Activated T-helper 1 cell treated with anti-CD3 and anti-CD28 coated beads, Interleukin-12 subunit alpha, Interleukin-12 subunit beta, Interleukin-2, Interleukin-4 antibody, amounts not matched to agents 30 ng/mL and 10 ng/mL and 1 ng/mL, durations not matched to agents 14 hours and 24 hours and 36 hours (primary cell): ENCODE data around the gene TSPAN4. TPM values are rescaled to one million over a fixed set of nuclear protein-coding genes. Genes with fewer than 3 reads are reported as not detected.

ENCODE experiments used
- DNase-seq: peaks from one replicate; pipeline ENCODE4 v3.0.0; 2021; ENCODE audit warnings: low spot score
- H3K27ac Mint-ChIP-seq: one replicate; pipeline ENCODE4 v1.8.0; 2021; ENCODE audit warnings: mild to moderate bottlenecking, mixed read lengths
- H3K27me3 Mint-ChIP-seq: one replicate; pipeline ENCODE4 v1.8.0; 2022; ENCODE audit warnings: mild to moderate bottlenecking, moderate library complexity, mixed read lengths; ENCODE audit not compliant: insufficient read depth
- H3K36me3 Mint-ChIP-seq: one replicate; pipeline ENCODE4 v1.8.0; 2021; ENCODE audit warnings: low read depth, mixed read lengths
- H3K4me1 Mint-ChIP-seq: one replicate; pipeline ENCODE4 v1.8.0; 2021; ENCODE audit warnings: low read depth, mixed read lengths
- H3K4me3 Mint-ChIP-seq: one replicate; pipeline ENCODE4 v1.8.0; 2021; ENCODE audit warnings: mild to moderate bottlenecking, moderate library complexity, mixed read lengths
- H3K9me3 Mint-ChIP-seq: one replicate; pipeline ENCODE4 v1.8.0; 2021; ENCODE audit warnings: mixed read lengths
- intact Hi-C: fragments of 100-400 bp; cut with micrococcal nuclease; formaldehyde crosslinking; loops from one replicate; pipeline ENCODE4 v1.15.1; 2024
- total RNA-seq: library from RNA; stranded (reverse); gene quantifications from 2 replicates; pipeline ENCODE4 v1.2.3, GENCODE V29; 2022

TSPAN4 gene
- total RNA-seq, 1 donor from 2014 or later: 12.8 TPM

DNA sequence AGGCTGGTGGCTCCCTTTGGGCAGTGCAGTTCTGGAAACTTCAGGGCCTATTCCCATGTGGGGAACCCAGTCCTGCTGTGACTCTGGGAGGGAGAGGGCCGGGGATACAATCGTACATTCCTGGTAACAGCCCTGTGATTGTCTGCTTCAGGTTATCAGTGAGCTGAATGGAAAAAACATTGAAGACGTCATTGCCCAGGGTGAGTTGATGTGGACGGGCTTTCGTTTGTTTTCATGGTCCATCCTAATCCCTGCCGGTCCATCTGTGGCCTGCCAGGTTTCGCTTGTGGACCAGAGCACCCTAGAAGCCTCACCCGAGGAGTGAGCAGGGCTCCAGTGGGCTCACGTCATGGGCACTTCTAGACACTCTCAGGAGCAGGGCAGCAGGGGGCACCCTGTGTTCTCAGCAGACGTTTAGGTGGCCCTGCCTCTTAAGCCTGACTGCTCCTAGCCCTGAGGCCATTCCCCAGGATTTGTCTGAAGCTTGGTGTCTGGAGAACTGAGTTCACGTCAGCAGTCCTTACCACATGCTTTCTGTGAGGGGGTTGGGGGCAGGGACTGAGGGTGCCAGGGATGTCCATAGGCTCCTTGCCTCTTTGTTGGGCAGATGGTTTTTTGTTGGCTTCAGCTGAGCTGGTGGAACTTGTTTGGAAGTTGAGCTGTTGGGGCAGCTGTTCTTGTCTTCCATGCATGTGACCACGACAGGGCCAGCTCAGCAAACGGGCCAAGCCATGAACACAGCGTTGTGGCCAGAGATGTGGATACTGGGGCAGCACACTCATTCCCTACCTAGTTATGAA is 31.0 kb upstream of the TSPAN4 start:
- intact Hi-C loops: no loop called here
- H3K4me1 Mint-ChIP-seq: peaks cover 28% of the 10 kb centered on the region
- H3K36me3 Mint-ChIP-seq: peaks cover 29% of the 10 kb centered on the region
- peak overlapping the region; percentile 89 for H3K27ac Mint-ChIP-seq
- DNase-seq: no peak
- H3K4me3 Mint-ChIP-seq: peak overlapping the region; percentile 92
- H3K27me3 Mint-ChIP-seq: no peaks in the 10 kb centered on the region
- H3K9me3 Mint-ChIP-seq: no peaks in the 10 kb centered on the region

DNA sequence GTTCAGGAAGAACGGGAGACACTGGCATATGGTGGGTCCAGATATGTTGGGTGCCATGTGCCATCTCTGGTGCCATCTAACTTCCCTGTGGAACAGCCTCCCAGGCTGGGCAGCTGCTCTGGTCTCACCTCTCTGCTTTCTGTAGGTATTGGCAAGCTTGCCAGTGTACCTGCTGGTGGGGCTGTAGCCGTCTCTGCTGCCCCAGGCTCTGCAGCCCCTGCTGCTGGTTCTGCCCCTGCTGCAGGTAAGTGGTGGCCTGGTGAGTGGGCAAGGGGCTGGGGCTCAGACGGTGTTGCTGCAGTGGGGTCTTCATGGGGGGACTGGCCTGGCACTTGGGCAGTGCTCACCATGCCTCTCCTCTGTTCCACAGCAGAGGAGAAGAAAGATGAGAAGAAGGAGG is 30.3 kb upstream of the TSPAN4 start:
- H3K4me1 Mint-ChIP-seq: peaks cover 28% of the 10 kb centered on the region
- H3K9me3 Mint-ChIP-seq: no peaks in the 10 kb centered on the region
- H3K36me3 Mint-ChIP-seq: peaks cover 29% of the 10 kb centered on the region
- no peaks in the 10 kb centered on the region for H3K27me3 Mint-ChIP-seq
- H3K4me3 Mint-ChIP-seq: peak overlapping the region; percentile 92
- peak overlapping the region; percentile 34 for H3K27ac Mint-ChIP-seq
- no peak for DNase-seq
- intact Hi-C loops: no loop called here

DNA sequence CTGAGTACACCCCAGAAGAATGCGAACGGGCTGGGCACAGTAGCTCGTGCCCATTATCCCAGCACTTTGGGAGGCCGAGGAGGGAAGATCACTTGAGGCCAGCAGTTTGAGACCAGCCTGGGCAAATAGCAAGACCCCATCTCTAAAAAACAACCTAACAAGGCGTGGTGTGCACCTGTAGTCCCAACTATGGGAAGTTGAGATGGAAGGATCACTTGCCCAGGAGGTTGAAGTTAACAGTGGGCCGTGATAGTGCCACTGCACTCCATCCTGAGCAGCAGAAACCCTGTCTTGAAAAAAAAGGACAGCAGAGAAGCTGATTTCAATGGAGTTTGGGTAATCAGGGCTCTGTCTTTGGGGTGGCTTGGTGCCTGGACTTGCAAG is 29.6 kb upstream of the TSPAN4 start:
- no peak for DNase-seq
- intact Hi-C loops: no loop called here
- Mint-ChIP-seq H3K36me3 (peaks cover 29% of the 10 kb centered on the region), H3K4me3 (no peak overlapping the region), H3K27me3 (no peaks in the 10 kb centered on the region), H3K4me1 (peaks cover 23% of the 10 kb centered on the region), H3K9me3 (no peaks in the 10 kb centered on the region), H3K27ac (no peak overlapping the region)

DNA sequence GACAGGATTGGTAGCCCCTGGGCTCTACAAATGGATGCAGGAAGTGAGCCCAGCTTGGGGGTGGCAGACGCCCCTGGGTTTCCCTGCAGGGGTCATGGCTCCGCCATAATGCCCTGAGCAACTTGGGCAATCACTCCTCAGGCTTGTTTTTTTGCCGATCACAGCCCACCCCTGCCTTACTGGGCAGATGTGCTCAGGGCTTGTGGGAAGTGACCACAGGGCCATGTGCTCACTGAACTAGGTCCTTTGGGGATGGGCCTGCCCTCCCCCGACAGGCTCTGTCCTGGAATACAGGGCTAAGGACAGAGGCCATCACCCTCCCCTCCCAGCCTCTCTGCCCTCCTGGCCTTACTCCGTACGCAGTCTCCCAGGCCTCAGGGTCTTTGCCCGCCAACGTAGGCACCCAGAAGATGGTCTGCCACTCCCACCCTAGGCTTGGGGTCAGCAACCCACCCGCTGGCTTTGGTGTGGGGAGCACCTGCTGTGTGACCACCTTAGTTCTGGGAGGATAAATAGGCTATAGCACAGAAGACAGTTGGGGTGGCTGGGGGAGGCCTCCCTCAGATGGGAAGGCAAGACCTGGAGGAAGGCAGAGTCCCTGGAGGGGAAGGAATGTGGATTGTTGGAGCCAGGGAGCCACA is 29.1 kb upstream of the TSPAN4 start:
- peaks cover 22% of the 10 kb centered on the region for H3K4me1 Mint-ChIP-seq
- peaks cover 29% of the 10 kb centered on the region for H3K36me3 Mint-ChIP-seq
- no peak overlapping the region for H3K27ac Mint-ChIP-seq
- DNase-seq: no peak
- H3K4me3 Mint-ChIP-seq: no peak overlapping the region
- H3K9me3 Mint-ChIP-seq: no peaks in the 10 kb centered on the region
- intact Hi-C loops: no loop called here
- no peaks in the 10 kb centered on the region for H3K27me3 Mint-ChIP-seq

DNA sequence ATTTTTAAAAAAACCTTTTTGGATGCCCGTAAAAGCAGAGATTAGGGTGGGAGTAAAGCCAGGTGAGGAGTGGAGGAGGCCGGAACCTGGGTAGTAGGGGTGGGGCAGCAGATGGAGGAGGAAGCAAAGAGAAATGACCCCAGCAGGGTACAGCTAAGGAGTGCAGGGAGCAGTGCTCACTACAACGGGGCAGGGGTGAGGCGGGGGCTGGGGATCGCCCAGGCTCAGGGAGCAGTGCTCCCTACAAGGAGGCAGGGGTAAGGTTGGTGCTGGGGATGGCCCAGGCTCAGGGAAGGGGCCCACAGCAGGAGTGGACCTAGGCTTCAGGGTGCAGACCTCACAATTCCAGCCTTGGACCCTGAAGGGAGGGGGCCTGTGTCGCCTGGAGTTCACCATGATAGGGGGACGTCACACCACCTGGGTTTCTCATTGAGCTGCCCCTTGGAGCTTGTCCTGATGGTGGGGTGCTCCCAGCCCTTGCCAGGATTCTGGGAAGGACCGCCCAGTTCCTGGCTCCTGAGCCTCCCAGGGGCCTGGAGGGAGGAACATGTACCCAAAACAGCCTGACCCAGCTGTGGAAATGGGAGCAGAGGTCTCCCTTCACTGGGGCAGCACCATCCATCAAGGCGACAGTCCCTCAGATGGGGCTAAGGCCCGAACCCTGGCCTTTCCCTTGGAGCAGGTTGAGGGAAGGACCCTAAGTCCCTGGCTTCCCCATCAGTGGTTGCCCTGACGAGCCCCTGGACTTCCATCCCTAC is 26.8 kb upstream of the TSPAN4 start:
- Mint-ChIP-seq H3K4me1 (peaks cover 17% of the 10 kb centered on the region), H3K9me3 (no peaks in the 10 kb centered on the region)
- intact Hi-C loops: no loop called here

DNA sequence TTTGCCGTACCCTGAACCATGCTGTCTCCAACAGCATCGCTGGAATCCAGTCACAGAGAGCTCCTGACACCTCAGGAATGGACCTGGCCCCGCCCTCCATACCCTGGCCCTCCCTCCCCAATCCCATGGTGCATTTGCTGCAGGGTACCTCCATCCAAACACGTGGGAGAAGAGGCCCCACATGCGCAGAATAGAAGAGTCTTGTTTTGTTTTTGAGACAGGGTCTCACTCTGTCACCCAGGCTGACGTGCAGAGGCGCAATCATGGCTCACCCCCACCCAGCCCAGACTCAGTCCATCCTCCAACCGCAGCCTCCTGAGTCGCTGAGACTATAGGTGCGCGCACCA is 26.2 kb upstream of the TSPAN4 start:
- Mint-ChIP-seq H3K27me3 (no peaks in the 10 kb centered on the region), H3K9me3 (no peaks in the 10 kb centered on the region), H3K27ac (no peak overlapping the region), H3K4me1 (peaks cover 12% of the 10 kb centered on the region), H3K4me3 (no peak overlapping the region), H3K36me3 (peaks cover 17% of the 10 kb centered on the region)
- DNase-seq: no peak
- intact Hi-C loops: no loop called here

More for the DNA sequence above, 26.8 kb upstream of the TSPAN4 start:
- H3K27me3 Mint-ChIP-seq: no peaks in the 10 kb centered on the region
- H3K27ac Mint-ChIP-seq: no peak overlapping the region
- peaks cover 23% of the 10 kb centered on the region for H3K36me3 Mint-ChIP-seq
- no peak for DNase-seq
- H3K4me3 Mint-ChIP-seq: no peak overlapping the region

DNA sequence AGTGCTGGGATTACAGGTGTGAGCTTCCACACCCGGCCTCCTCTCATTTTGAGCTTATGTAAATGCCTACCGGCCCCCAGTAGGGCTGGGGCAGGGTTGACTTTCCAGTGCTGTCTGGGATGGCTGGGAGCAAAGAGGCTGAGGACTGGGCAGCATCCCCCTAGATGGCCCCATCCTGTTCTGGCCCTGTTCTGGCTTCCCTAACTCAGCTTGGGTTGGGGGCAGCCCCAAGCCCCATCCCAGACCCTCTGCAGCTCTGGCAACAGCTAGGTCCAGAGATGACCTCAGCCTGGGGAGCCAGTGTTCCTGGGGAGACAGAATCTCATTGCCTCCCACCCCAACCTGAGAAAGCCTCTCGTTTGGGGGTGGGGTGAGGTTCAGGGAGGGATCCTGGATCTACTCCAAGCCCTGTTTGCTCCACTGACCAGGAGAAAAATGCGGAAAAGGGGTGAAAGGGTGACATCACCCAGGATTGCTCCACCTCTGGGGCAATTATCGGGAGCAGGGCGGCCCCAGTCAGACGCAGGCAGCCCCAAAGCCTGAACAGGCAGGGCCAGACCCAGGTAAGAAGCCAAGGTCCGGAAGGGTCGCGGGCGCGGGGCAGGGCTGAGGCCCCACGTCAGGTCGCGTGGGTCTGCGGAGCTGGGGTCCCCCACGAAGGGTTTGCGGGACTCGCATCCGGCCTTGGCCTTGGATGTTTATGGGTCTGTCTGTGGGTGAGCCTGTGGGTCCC is 24.1 kb upstream of the TSPAN4 start, which contains the start of gene PNPLA2:
Gene PNPLA2 (plus strand): TSS at position 519 of the 733 bp plus-strand sequence. CDS start 805 bp downstream, outside the sequence.
- H3K4me3 Mint-ChIP-seq: peak within 1 kb of the TSS; percentile 87
- no peak for DNase-seq
- H3K9me3 Mint-ChIP-seq: no peaks in the 10 kb centered on the region
- no peaks in the 10 kb centered on the region for H3K27me3 Mint-ChIP-seq
- H3K27ac Mint-ChIP-seq: peak within 1 kb of the TSS; percentile 77
- H3K4me1 Mint-ChIP-seq: no peaks in the 10 kb centered on the region
- no peaks in the 10 kb centered on the region for H3K36me3 Mint-ChIP-seq
- intact Hi-C loops: loop anchor here (1.0 kb wide), 3 partner anchors 9 to 22 kb away; partner anchors contain the start of genes CRACR2B and RPLP2

DNA sequence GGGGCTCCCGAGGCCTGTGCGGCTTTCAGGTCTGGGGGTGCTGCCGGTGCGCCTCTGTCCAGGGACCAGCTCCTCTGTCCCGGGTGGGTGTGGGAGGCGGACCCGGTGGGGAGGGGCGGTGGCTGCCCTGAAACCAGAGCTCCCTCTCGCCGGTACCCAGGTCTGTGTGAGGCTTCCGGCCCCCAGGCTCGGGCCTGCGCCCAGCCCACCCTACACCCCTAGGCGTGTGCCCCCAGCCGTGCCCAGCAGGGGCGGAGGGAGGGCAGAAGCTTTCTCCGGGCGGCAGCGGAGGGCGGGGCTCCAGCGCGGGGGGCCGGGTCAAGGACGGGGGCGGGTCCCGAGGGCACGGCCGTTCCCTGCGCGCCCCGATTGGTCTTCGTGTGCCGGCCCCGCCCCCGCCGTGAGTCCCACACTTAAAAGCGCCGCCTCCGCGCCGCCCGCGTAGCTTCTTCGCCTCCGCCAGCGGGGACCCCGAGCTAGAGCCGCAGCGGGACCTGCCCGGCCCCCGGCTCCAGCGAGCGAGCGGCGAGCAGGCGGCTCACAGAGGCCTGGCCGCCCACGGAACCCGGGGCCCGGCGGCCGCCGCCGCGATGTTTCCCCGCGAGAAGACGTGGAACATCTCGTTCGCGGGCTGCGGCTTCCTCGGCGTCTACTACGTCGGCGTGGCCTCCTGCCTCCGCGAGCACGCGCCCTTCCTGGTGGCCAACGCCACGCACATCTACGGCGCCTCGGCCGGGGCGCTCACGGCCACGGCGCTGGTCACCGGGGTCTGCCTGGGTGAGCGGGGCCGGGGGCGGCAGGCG is 23.3 kb upstream of the TSPAN4 start:
- Mint-ChIP-seq H3K27me3 (no peaks in the 10 kb centered on the region), H3K36me3 (no peaks in the 10 kb centered on the region), H3K27ac (no peak overlapping the region), H3K4me3 (peak overlapping the region; percentile 87), H3K9me3 (no peaks in the 10 kb centered on the region), H3K4me1 (no peaks in the 10 kb centered on the region)
- intact Hi-C loops: loop anchor here (1.0 kb wide), 3 partner anchors 8 to 23 kb away; partner anchors contain the start of genes CRACR2B and RPLP2
- DNase-seq: peak; percentile 86

DNA sequence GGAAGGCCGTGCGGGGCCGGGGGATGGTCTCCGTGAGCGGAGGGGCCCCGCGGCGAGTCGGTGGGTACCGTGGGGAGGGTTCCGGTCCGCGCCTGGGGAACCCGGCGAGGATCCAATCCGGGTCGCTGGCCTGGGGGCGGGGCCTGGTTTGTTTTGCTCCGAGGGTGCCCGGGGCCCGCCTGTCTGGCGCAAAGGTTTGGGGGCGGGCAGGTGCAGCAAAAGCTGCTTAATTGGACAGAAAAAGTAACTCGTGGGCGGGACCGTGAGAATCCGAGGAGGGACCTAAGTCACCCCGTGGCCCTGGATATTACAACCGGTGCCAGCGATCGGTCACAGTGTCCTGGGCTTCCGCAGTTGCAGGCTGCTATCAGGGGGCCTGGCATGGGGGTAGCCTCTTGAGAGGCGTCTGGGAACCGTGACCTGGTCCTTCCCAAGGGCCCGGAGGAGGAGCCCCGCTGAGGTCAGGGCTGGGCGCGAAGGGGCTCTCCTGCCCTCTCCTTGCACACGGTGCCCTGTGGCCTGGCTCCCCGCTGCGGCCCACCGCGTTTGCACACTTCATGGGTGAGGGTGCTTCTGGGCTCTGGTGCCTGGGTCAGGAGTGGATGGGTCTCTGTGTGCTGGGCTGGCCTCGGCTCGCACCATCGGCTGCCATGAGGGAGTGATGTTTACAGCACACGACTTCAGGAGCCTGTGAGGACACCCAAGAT is 22.6 kb upstream of the TSPAN4 start:
- peaks cover 2% of the 10 kb centered on the region for H3K36me3 Mint-ChIP-seq
- no peaks in the 10 kb centered on the region for H3K27me3 Mint-ChIP-seq
- H3K9me3 Mint-ChIP-seq: no peaks in the 10 kb centered on the region
- H3K27ac Mint-ChIP-seq: peak overlapping the region; percentile 81
- intact Hi-C loops: loop anchor here (1.0 kb wide), 5 partner anchors 7 to 24 kb away; partner anchors contain the start of genes CD151, CRACR2B, POLR2L and RPLP2
- peak; percentile 92 for DNase-seq
- no peaks in the 10 kb centered on the region for H3K4me1 Mint-ChIP-seq
- H3K4me3 Mint-ChIP-seq: peak overlapping the region; percentile 87

DNA sequence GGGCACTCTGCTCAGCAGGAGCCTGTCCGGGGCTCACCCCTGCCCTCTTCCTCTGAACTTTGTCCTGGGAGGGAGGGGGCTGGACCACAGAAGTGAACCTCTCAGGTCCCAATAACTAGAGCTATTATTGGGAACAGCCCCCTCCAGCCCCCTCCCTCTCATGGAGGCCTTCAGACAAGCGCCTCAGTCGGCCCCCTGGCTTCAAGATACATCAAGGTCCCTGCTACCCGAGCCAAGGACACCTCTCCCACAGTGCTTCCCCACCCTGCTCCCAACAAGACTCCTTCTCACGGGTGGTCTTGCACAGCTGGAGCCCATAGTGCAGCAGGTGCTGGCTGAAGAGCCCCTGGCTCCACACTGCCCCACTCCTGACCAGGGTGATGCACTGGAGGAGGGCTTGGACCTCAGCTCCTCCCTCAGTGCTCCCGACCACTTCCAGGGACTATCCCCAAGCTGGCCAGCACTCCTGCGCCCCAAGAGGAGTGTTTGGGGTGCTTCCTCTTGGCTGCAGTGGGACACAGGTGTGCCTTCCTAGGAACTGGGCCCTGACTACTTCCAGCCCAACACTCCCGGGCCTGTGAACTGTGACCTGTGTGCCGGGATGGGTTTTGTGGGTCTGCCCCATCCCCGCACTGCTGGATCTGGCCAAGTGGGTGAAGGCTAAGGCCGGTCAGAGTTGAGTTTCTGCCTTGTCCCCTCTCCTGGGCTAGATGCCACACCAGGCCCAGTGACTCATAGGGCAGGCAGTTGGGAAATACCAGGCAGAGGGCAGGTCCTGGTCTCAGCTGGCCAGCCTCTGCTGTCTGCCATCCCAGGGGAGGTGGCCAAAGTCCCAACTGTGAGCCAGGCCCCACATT is 21.8 kb upstream of the TSPAN4 start:
- intact Hi-C loops: loop anchor here (1.0 kb wide), 2 partner anchors 11 to 21 kb away; partner anchors contain the start of genes CD151, POLR2L and TSPAN4
- H3K9me3 Mint-ChIP-seq: no peaks in the 10 kb centered on the region
- peak overlapping the region; percentile 18 for H3K27ac Mint-ChIP-seq
- no peak for DNase-seq
- peak overlapping the region; percentile 87 for H3K4me3 Mint-ChIP-seq
- peaks cover 2% of the 10 kb centered on the region for H3K36me3 Mint-ChIP-seq
- no peaks in the 10 kb centered on the region for H3K27me3 Mint-ChIP-seq
- H3K4me1 Mint-ChIP-seq: no peaks in the 10 kb centered on the region
